K562 (cell line): ENCODE results near the gene PQBP1. TPM values are rescaled to one million over a fixed set of nuclear protein-coding genes. Genes with fewer than 3 reads are reported as not detected.

Source experiments
- ATAC-seq: fragments of 200-7000 bp; cut with Tn5 transposase; 3 replicates; pipeline ENCODE4 v1.9.1; 2020; ENCODE audit warnings: moderate library complexity
- BruUV-seq: library from RNA; stranded (reverse); fragments of 400-500 nt; replicated peaks from 2 replicates; lab custom pipeline; 2021; lab: Mats Ljungman, UMichigan
- CTCF ChIA-PET: fragments of 300-600 bp; formaldehyde crosslinking; extraction: SDS; loops from one replicate; lab custom pipeline; 2021; ENCODE audit warnings: low intra/inter-chr PET ratio; lab: Yijun Ruan, JAX
- POLR2A ChIA-PET: fragments of 300-600, 350-650 bp; sonication (Branson Sonifier 250); formaldehyde crosslinking; extraction: SDS; loops from one replicate; lab custom pipeline; 2021; ENCODE audit warnings: antibody characterized with exemption, inconsistent platforms; lab: Yijun Ruan, JAX
- DNase-seq, 4 experiments: peaks; one replicate each; pipeline versions ENCODE4 v3.0.0 to v3.0.0-alpha.2; 2011 to 2018; ENCODE audit warnings: low spot score in 3 of 4, mixed read lengths in 3 of 4; ENCODE audit errors: extremely low read depth in 1 of 4
- FAIRE-seq: peaks from 2 replicates; lab custom pipeline; 2011; peaks lifted over from hg19 to GRCh38; lab: Jason Lieb, UNC
- H2AFZ ChIP-seq: 2 replicates; pipeline ENCODE4 v1.6.0; 2011; ENCODE audit warnings: low read depth, low read length, control low read depth, inconsistent platforms
- H3K27ac ChIP-seq: fragments of 200-600 bp; 3 replicates; pipeline ENCODE4 v1.8.0; 2011; ENCODE audit warnings: low read depth, mild to moderate bottlenecking, control low read depth, inconsistent platforms, low read length, moderate library complexity, mixed read lengths; ENCODE audit errors: extremely low read depth
- H3K27me3 ChIP-seq, 2 experiments: fragments of 300-600 bp in 1 of 2; 2 replicates in 1 of 2; 3 replicates in 1 of 2; pipeline versions ENCODE4 v1.6.0 to v1.8.0; 2011; ENCODE audit warnings: inconsistent platforms in 2 of 2, low read length in 2 of 2, mild to moderate bottlenecking in 1 of 2, mixed read lengths in 1 of 2, moderate library complexity in 1 of 2; ENCODE audit not compliant: control insufficient read depth in 2 of 2, insufficient read depth in 2 of 2
- H3K36me3 ChIP-seq: fragments of 300-600 bp; 3 replicates; pipeline ENCODE4 v1.8.0; 2011; ENCODE audit warnings: mild to moderate bottlenecking, low read length, inconsistent platforms; ENCODE audit not compliant: control insufficient read depth, insufficient read depth
- H3K4me1 ChIP-seq, 2 experiments: fragments of 200-600 bp in 1 of 2; replicated peaks in 1 of 2; 2 replicates in 1 of 2; 3 replicates in 1 of 2; pipeline versions ENCODE4 v1.5.1 to v1.8.0; 2011; ENCODE audit warnings: inconsistent platforms in 2 of 2, low read length in 2 of 2, mild to moderate bottlenecking in 1 of 2, mixed read lengths in 1 of 2, moderate library complexity in 1 of 2; ENCODE audit not compliant: control insufficient read depth in 2 of 2, insufficient read depth in 2 of 2
- H3K4me2 ChIP-seq: 2 replicates; pipeline ENCODE4 v1.6.1; 2011; ENCODE audit warnings: low read length, control low read depth, inconsistent platforms, mixed read lengths; ENCODE audit not compliant: insufficient read depth
- H3K4me3 ChIP-seq: fragments of 200-600 bp; sonication (generic), shearing (Covaris generic); 2 replicates; pipeline ENCODE4 v1.5.1; 2016; ENCODE audit warnings: control low read depth, inconsistent platforms
- H3K79me2 ChIP-seq: fragments of 200-600 bp; 3 replicates; pipeline ENCODE4 v1.8.0; 2011; ENCODE audit warnings: low read length, inconsistent platforms; ENCODE audit not compliant: control insufficient read depth, insufficient read depth
- H3K9ac ChIP-seq, 2 experiments: 2 replicates each; pipeline versions ENCODE4 v1.6.0 to v1.6.1; 2011; ENCODE audit warnings: low read depth in 2 of 2, low read length in 2 of 2, control low read depth in 1 of 2, inconsistent platforms in 1 of 2, mild to moderate bottlenecking in 1 of 2, mixed read lengths in 1 of 2; ENCODE audit not compliant: insufficient read depth in 1 of 2
- H3K9me1 ChIP-seq: one replicate; pipeline ENCODE4 v1.6.0; 2011; ENCODE audit warnings: inconsistent platforms, mild to moderate bottlenecking, low read length, moderate library complexity; ENCODE audit not compliant: control insufficient read depth, insufficient read depth
- H3K9me3 ChIP-seq: replicated peaks from 2 replicates; pipeline ENCODE4 v1.5.1; 2011; ENCODE audit warnings: low read depth, low read length, inconsistent platforms; ENCODE audit not compliant: control insufficient read depth, insufficient read depth
- H4K20me1 ChIP-seq: replicated peaks from 2 replicates; pipeline ENCODE4 v1.6.1; 2011; ENCODE audit warnings: low read length, inconsistent platforms, mixed read lengths; ENCODE audit not compliant: control insufficient read depth, insufficient read depth
- CBFA2T3 ChIP-seq: fragments of 450-650 bp; IDR thresholded peaks from 2 replicates; pipeline ENCODE4 v1.6.1; 2017
- CTBP1 ChIP-seq: fragments of 450-650 bp; IDR thresholded peaks from 2 replicates; pipeline ENCODE4 v1.6.1; 2016; ENCODE audit warnings: borderline replicate concordance
- E2F6 ChIP-seq, 2 experiments: IDR thresholded peaks; 2 replicates each; pipeline ENCODE4 v1.6.1; 2011; ENCODE audit warnings: borderline replicate concordance in 1 of 2, control low read depth in 1 of 2, low read depth in 1 of 2, low read length in 1 of 2, mild to moderate bottlenecking in 1 of 2, mixed read lengths in 1 of 2, moderate library complexity in 1 of 2; ENCODE audit not compliant: insufficient read depth in 1 of 2, insufficient read length in 1 of 2, poor library complexity in 1 of 2, severe bottlenecking in 1 of 2; ENCODE audit errors: extremely low read depth in 1 of 2
- ESRRA ChIP-seq: fragments of 450-650 bp; IDR thresholded peaks from 2 replicates; pipeline ENCODE4 v1.6.1; 2014; ENCODE audit warnings: low read depth, mild to moderate bottlenecking, moderate library complexity, borderline replicate concordance
- FOXA1 ChIP-seq: fragments of 450-650 bp; IDR thresholded peaks from 2 replicates; pipeline ENCODE4 v1.6.1; 2016; ENCODE audit warnings: mild to moderate bottlenecking, borderline replicate concordance
- FOXK2 ChIP-seq, 2 experiments: fragments of 450-650 bp; IDR thresholded peaks in 1 of 2; conservative IDR thresholded peaks in 1 of 2; 2 replicates each; pipeline ENCODE4 v1.6.1; 2016; ENCODE audit warnings: low read depth in 2 of 2, mild to moderate bottlenecking in 1 of 2
- HMG20B ChIP-seq: fragments of 250-450 bp; sonication (Bioruptor Pico); IDR thresholded peaks from 2 replicates; pipeline ENCODE4 v1.5.0; 2021; ENCODE audit warnings: mild to moderate bottlenecking
- HOXB6 ChIP-seq: fragments of 250-450 bp; sonication (Bioruptor Pico); IDR thresholded peaks from 2 replicates; pipeline ENCODE4 v1.5.1; 2022; ENCODE audit warnings: mild to moderate bottlenecking, borderline replicate concordance
- L3MBTL2 ChIP-seq: fragments of 450-650 bp; IDR thresholded peaks from 2 replicates; pipeline ENCODE4 v1.6.1; 2016; ENCODE audit warnings: mild to moderate bottlenecking, moderate library complexity
- NR4A1 ChIP-seq, 2 experiments: fragments of 250-450 bp in 1 of 2; fragments of 450-650 bp in 1 of 2; sonication (Bioruptor Pico) in 1 of 2; IDR thresholded peaks; 2 replicates each; pipeline versions ENCODE4 v1.4.0 to v1.6.1; 2016 to 2020; ENCODE audit warnings: mild to moderate bottlenecking in 2 of 2, missing compliant biosample characterization in 1 of 2, missing genetic modification characterization in 1 of 2, moderate library complexity in 1 of 2
- PML ChIP-seq: IDR thresholded peaks from 2 replicates; pipeline ENCODE4 v1.6.1; 2012; ENCODE audit warnings: low read length, inconsistent platforms
- PRDM10 ChIP-seq: fragments of 450-650 bp; IDR thresholded peaks from 2 replicates; pipeline ENCODE4 v1.6.1; 2018; ENCODE audit not compliant: partially characterized antibody
- SPI1 ChIP-seq: IDR thresholded peaks from 2 replicates; pipeline ENCODE4 v1.6.1; 2011; ENCODE audit warnings: low read depth, low read length, control low read depth, borderline replicate concordance
- SREBF2 ChIP-seq: sonication (generic); formaldehyde crosslinking; IDR thresholded peaks from 2 replicates; pipeline ENCODE4 v1.4.0; 2020; ENCODE audit warnings: mild to moderate bottlenecking, missing genetic modification reagents
- ZNF561 ChIP-seq: fragments of 450-650 bp; formaldehyde crosslinking; conservative IDR thresholded peaks from 2 replicates; pipeline ENCODE4 v1.4.0; 2020; ENCODE audit warnings: mild to moderate bottlenecking, moderate library complexity
- WGBS: fragments of 100-300 bp; shearing (Covaris generic); methylation state at CpG from one replicate; pipeline ENCODE4 v1.1.6; 2016; ENCODE audit warnings: low coverage, mixed read lengths; ENCODE audit not compliant: insufficient coverage; ENCODE audit errors: missing lambda C conversion rate; 5-methylcytosine and 5-hydroxymethylcytosine counted together
- in situ Hi-C: fragments of 300-500 bp; cut with MboI; formaldehyde crosslinking; loops from 4 replicates; pipeline ENCODE4 v1.15.0; 2018; ENCODE audit warnings: inconsistent platforms, mixed read lengths
- intact Hi-C: fragments of 100-400 bp; cut with micrococcal nuclease; formaldehyde crosslinking; loops from 2 replicates; pipeline ENCODE4 v1.14.2; 2022
- polyA plus RNA-seq, 8 experiments: library from polyadenylated mRNA; depleted of rRNA in 4 of 8; stranded (reverse) in 5 of 8; unstranded in 3 of 8; fragments of >200 nt; fragmentation: Nextera tagmentation in 2 of 8; fragmentation: Illumina TruSeq in 1 of 8; extraction: Ambion mirVana in 2 of 8; extraction: Trizol in 1 of 8; gene quantifications; 2 replicates each; pipeline versions ENCODE4 v1.2.1 to v1.2.3, GENCODE V29; 2011 to 2014; ENCODE audit warnings: inconsistent platforms in 1 of 8, missing spikeins in 1 of 8
- total RNA-seq, 7 experiments: library from RNA; depleted of rRNA in 6 of 7; stranded (reverse); fragments of >200 nt in 6 of 7; fragmentation: Illumina TruSeq in 2 of 7; extraction: Trizol in 2 of 7; gene quantifications; 2 replicates each; pipeline versions ENCODE4 v1.2.1 to v1.2.3, GENCODE V29; 2011 to 2021; ENCODE audit warnings: low replicate concordance in 1 of 7

Gene PQBP1
- total and polyA plus RNA-seq, 9 of the 15 experiments (the other 6 are each of a cell fraction or from before 2014, with no cell fraction given), result 41.3 to 262 (median 112) TPM

GRCh38 chrX:48911412-48912182 lies 13.9 kb downstream of the PQBP1 start, which contains the start of gene SLC35A2:
Gene SLC35A2 (minus strand): TSS chrX:48911646. CDS start chrX:48911636, 10 bp downstream.
- peak within 1 kb of the TSS; percentile 71 for H2AFZ ChIP-seq
- FAIRE-seq (peak; percentile 88), ATAC-seq (peak; percentile 91), DNase-seq (peak; percentile 70 to 88 (median 76))
- under 1% methylated on average over 36 of the region's 60 CpGs for WGBS
- no peaks in the 10 kb centered on the region for H3K27me3 ChIP-seq
- H3K4me3 ChIP-seq, result peak within 1 kb of the TSS; percentile 92
- H4K20me1 ChIP-seq, result peaks cover 31% of the 10 kb centered on the region
- in situ Hi-C loops (no loop called here), intact Hi-C loops (loop anchor here (5.0 to 10.0 kb wide), 2 partner anchors 149 to 277 kb away; partner anchors contain the start of gene GLOD5)
- H3K36me3 ChIP-seq, result peaks cover 64% of the 10 kb centered on the region
- peak within 1 kb of the TSS; percentile 85 to 95 for H3K9ac ChIP-seq
- H3K9me1 ChIP-seq, result no peaks in the 10 kb centered on the region
- BruUV-seq, result no TSS peak
- H3K27ac ChIP-seq, result peak within 1 kb of the TSS; percentile 89
- H3K4me2 ChIP-seq, result peak within 1 kb of the TSS; percentile 100
- ChIA-PET POLR2A (interaction anchor here (0.6 to 3.1 kb wide), 6 partner anchors 8 to 110 kb away, joined by 3 to 13 read pairs (median 4); partner anchors contain the start of genes HDAC6, PQBP1 and TIMM17B), CTCF (no interaction called here)
- peaks cover 51% of the 10 kb centered on the region for H3K79me2 ChIP-seq
- peaks cover 30 to 34% of the 10 kb centered on the region in 2 experiments for H3K4me1 ChIP-seq
- no peaks in the 10 kb centered on the region for H3K9me3 ChIP-seq
- TF ChIP-seq NR4A1 (CRISPR knock-in tag; IDR thresholded peaks at IDR 0.05) (no peak), NR4A1 (tag; IDR thresholded peaks at IDR 0.05) (peak; percentile 39; the same call in 1 of the 2 replicates), HMG20B (CRISPR knock-in tag) (peak; percentile 93; the same call in 1 of the 2 replicates), ESRRA (0 out of 2 replicates have a peak, but pooled peaks have one; percentile 61), L3MBTL2 (peak; percentile 43; the same call in 1 of the 2 replicates), PML (peak; percentile 70; the same call in 1 of the 2 replicates), SPI1 (peak; percentile 76), CTBP1 (peak; percentile 72), PRDM10 (no peak), FOXK2 (conservative IDR thresholded peaks at IDR 0.05 in 1 of 2, IDR thresholded peaks at IDR 0.05 in 1 of 2; ENCODE audit: low read depth in 2 of 2) (0 out of 4 replicates have a peak, but pooled peaks have one; percentile 27 to 56), FOXA1 (no peak), HOXB6 (peak; percentile 55; the same call in 1 of the 2 replicates), ZNF561 (CRISPR knock-in tag) (0 out of 2 replicates have a peak, but pooled peaks have one; percentile 5), E2F6 (IDR thresholded peaks at IDR 0.05; ENCODE audit: borderline replicate concordance in 1 of 2, extremely low read depth in 1 of 2, insufficient read depth in 1 of 2, insufficient read length in 1 of 2, low read depth in 1 of 2, low read length in 1 of 2, poor library complexity in 1 of 2, severe bottlenecking in 1 of 2) (peak in 1 of 2 experiments; percentile 13), SREBF2 (CRISPR knock-in tag) (peak; percentile 82; the same call in 1 of the 2 replicates), CBFA2T3 (0 out of 2 replicates have a peak, but pooled peaks have one; percentile 17)
